ENCODE measurements around the gene GLDN.

Gene GLDN

DNA sequence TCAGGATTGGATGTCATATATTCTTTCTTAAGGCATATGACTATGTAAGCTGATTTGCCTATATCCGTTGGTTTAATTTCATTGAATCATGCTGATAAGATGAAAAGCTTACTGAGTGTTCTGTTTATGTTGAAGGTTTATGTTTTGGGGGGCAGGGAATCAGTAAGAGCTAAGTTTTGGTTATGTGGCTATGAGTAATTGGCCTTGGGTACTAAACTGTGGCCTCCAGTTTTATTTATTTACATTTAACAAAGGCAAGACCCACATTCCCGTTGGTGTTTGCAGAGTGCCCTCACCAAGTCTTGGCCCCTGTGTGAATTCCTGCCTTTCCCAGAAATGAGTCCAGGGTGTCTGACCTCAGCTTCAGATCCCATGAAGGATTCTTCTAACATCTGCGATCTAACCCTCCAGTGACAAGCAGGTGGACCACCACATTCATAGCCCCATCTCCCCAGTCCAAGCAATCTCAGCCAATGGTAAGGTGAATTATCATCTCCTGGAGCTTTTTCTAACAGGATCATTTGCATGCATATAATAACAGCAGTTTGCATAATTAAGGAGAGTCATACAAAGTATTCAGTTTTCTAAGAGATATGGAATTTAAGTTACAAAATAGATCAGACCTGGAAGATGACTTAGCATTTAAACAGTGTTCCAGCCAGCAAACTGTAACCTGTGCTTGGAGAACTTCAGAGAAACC lies 27.4 kb downstream of the GLDN start:
- Histone ChIP-seq H3K9ac (ENCODE audit: insufficient read length) (no peak overlapping the region), H3K27ac (no peak overlapping the region), H3K4me3 (no peak overlapping the region), H3K9me3 (ENCODE audit: low read depth, low read length) (no peaks in the 10 kb centered on the region), H3K36me3 (ENCODE audit: insufficient read depth, low read length) (no peaks in the 10 kb centered on the region)
- no peak for DNase-seq (ENCODE audit: low read depth, low spot score)
- TF ChIP-seq FOXP2 (optimal IDR thresholded peaks at IDR 0.05; ENCODE audit: control extremely low read depth, extremely low read length, insufficient read depth) = no peak
- TF ChIP-seq POLR2AphosphoS5 (IDR thresholded peaks at IDR 0.05; ENCODE audit: borderline replicate concordance, low read depth, low read length) = no peak
- TF ChIP-seq EZH2 (IDR thresholded peaks at IDR 0.05) = no peak

GRCh38 chr15:51369451-51369761 lies 28.0 kb downstream of the GLDN start:
- no peak overlapping the region for H3K9ac ChIP-seq (ENCODE audit: insufficient read length)
- H3K9me3 ChIP-seq (ENCODE audit: low read depth, low read length) = no peaks in the 10 kb centered on the region
- TF ChIP-seq POLR2AphosphoS5 (IDR thresholded peaks at IDR 0.05; ENCODE audit: borderline replicate concordance, low read depth, low read length) (no peak), FOXP2 (optimal IDR thresholded peaks at IDR 0.05; ENCODE audit: control extremely low read depth, extremely low read length, insufficient read depth) (no peak), EZH2 (IDR thresholded peaks at IDR 0.05) (no peak)
- DNase-seq (ENCODE audit: low read depth, low spot score) = no peak
- H3K36me3 ChIP-seq (ENCODE audit: insufficient read depth, low read length) = no peaks in the 10 kb centered on the region
- H3K27ac ChIP-seq = no peak overlapping the region
- H3K4me3 ChIP-seq = no peak overlapping the region

DNA sequence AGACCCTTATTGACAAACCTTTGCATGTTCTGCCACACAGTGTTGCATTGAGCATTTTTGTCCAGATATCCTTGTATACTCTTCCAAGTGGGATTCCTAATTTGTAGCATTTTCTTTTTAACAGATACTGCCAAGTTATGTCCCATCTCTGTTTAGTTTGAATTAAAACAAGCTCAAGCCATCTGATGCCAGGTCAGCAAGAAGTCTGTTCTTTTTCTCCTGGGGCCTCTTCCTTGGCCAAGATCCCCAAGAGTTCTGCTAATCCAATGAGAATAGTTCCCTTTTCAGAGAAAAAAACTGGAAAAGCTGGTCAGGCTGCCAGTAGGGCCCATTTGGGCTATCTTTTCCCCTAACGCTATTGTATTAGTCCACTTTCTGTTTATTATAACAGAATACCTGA lies 29.8 kb downstream of the GLDN start:
- Histone ChIP-seq H3K9me3 (ENCODE audit: low read depth, low read length) (no peaks in the 10 kb centered on the region), H3K36me3 (ENCODE audit: insufficient read depth, low read length) (no peaks in the 10 kb centered on the region), H3K4me3 (no peak overlapping the region), H3K9ac (ENCODE audit: insufficient read length) (no peak overlapping the region), H3K27ac (no peak overlapping the region)
- DNase-seq (ENCODE audit: low read depth, low spot score) = no peak
- no peak for TF ChIP-seq EZH2 (IDR thresholded peaks at IDR 0.05)
- TF ChIP-seq POLR2AphosphoS5 (IDR thresholded peaks at IDR 0.05; ENCODE audit: borderline replicate concordance, low read depth, low read length) = no peak
- TF ChIP-seq FOXP2 (optimal IDR thresholded peaks at IDR 0.05; ENCODE audit: control extremely low read depth, extremely low read length, insufficient read depth) = no peak

DNA sequence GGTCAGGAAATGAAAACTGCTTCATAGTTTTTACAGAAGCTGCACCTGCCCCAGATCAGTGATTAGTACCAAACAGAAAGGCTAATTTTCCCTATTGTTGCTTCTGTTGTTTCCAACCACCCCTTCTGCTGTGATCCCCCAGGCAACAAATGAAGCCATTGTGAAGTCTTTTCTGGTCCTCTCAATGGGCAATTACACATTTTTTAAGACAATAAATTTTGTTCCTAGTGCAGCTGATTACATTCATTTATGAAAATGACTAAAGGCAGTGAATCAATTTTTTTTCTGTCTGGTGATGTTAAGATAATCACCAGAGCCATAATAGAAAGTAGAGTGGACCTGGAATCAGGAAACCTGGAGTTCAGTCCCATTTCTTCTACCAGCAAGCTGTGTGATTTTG lies 32.7 kb downstream of the GLDN start:
- no peak for DNase-seq (ENCODE audit: low read depth, low spot score)
- Histone ChIP-seq H3K4me3 (no peak overlapping the region), H3K36me3 (ENCODE audit: insufficient read depth, low read length) (no peaks in the 10 kb centered on the region), H3K9me3 (ENCODE audit: low read depth, low read length) (no peaks in the 10 kb centered on the region), H3K27ac (no peak overlapping the region), H3K9ac (ENCODE audit: insufficient read length) (no peak overlapping the region)
- TF ChIP-seq EZH2 (IDR thresholded peaks at IDR 0.05) (no peak), FOXP2 (optimal IDR thresholded peaks at IDR 0.05; ENCODE audit: control extremely low read depth, extremely low read length, insufficient read depth) (no peak), POLR2AphosphoS5 (IDR thresholded peaks at IDR 0.05; ENCODE audit: borderline replicate concordance, low read depth, low read length) (no peak)

DNA sequence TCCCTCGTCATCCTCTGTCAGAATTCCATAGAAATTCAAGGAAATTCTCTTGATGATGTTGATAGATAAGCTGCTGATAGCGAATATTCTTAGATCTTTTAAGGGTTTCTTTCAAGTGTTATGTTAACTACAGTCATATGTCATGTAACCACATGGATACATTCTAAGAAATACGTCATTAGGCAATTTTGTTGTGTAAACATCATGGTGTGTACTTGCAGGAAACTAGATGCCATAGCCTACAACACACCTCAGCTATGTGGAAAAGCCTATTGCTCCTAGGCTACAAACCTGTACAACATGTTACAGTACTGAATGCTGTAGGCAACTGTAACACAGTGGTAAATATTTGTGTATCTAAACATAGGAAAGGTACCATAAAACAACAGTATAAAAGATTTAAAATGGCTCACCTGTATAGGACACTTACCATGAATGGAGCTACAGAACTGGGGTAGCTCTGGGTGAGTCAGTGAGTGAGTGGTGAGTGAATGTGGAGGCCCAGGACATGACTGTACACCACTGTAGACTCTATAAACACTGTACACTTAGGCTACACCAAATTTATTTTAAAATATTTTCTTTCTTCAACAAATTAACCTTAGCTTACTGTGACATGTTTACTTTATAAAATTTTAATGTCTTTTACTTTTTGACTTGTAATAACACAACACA lies 34.6 kb downstream of the GLDN start:
- DNase-seq (ENCODE audit: low read depth, low spot score) = no peak
- TF ChIP-seq EZH2 (IDR thresholded peaks at IDR 0.05) (no peak), POLR2AphosphoS5 (IDR thresholded peaks at IDR 0.05; ENCODE audit: borderline replicate concordance, low read depth, low read length) (no peak), FOXP2 (optimal IDR thresholded peaks at IDR 0.05; ENCODE audit: control extremely low read depth, extremely low read length, insufficient read depth) (no peak)
- no peak overlapping the region for H3K9ac ChIP-seq (ENCODE audit: insufficient read length)

GRCh38 chr15:51377038-51377786 lies 35.8 kb downstream of the GLDN start:
- Histone ChIP-seq H3K27ac (no peak overlapping the region), H3K4me3 (no peak overlapping the region), H3K36me3 (ENCODE audit: insufficient read depth, low read length) (no peaks in the 10 kb centered on the region), H3K9ac (ENCODE audit: insufficient read length) (no peak overlapping the region), H3K9me3 (ENCODE audit: low read depth, low read length) (no peaks in the 10 kb centered on the region)
- no peak for TF ChIP-seq FOXP2 (optimal IDR thresholded peaks at IDR 0.05; ENCODE audit: control extremely low read depth, extremely low read length, insufficient read depth)
- TF ChIP-seq POLR2AphosphoS5 (IDR thresholded peaks at IDR 0.05; ENCODE audit: borderline replicate concordance, low read depth, low read length) = no peak
- no peak for TF ChIP-seq EZH2 (IDR thresholded peaks at IDR 0.05)
- DNase-seq (ENCODE audit: low read depth, low spot score) = no peak

More for the DNA sequence above, 34.6 kb downstream of the GLDN start:
- Histone ChIP-seq H3K27ac (no peak overlapping the region), H3K9me3 (ENCODE audit: low read depth, low read length) (no peaks in the 10 kb centered on the region), H3K4me3 (no peak overlapping the region), H3K36me3 (ENCODE audit: insufficient read depth, low read length) (no peaks in the 10 kb centered on the region)

DNA sequence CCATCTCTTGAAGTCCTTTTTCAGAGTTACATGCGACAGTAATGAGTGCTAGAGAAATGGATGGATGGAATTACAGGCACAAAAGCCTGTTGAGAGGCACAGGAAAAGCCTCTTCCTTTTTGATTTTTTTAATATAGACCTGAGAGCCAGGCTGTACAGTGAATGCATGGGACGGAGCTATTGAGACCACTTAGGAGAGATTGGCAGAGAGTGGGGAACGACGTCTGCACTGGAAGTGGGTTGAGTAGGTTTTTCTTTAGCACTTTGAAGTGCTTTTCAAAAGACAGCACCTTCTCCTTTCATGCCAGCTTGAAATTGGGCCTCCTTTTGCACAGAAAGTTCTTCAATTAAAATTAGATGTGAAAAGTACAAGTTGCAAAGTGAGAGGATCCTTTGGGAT lies 37.0 kb downstream of the GLDN start:
- Histone ChIP-seq H3K9ac (ENCODE audit: insufficient read length) (no peak overlapping the region), H3K9me3 (ENCODE audit: low read depth, low read length) (no peaks in the 10 kb centered on the region), H3K4me3 (no peak overlapping the region), H3K27ac (no peak overlapping the region), H3K36me3 (ENCODE audit: insufficient read depth, low read length) (no peaks in the 10 kb centered on the region)
- TF ChIP-seq POLR2AphosphoS5 (IDR thresholded peaks at IDR 0.05; ENCODE audit: borderline replicate concordance, low read depth, low read length) (no peak), EZH2 (IDR thresholded peaks at IDR 0.05) (no peak), FOXP2 (optimal IDR thresholded peaks at IDR 0.05; ENCODE audit: control extremely low read depth, extremely low read length, insufficient read depth) (no peak)
- no peak for DNase-seq (ENCODE audit: low read depth, low spot score)

- Histone ChIP-seq H3K36me3 (ENCODE audit: insufficient read depth, low read length) (no peaks in the 10 kb centered on the region), H3K4me3 (no peak overlapping the region), H3K9me3 (ENCODE audit: low read depth, low read length) (no peaks in the 10 kb centered on the region), H3K9ac (ENCODE audit: insufficient read length) (no peak overlapping the region), H3K27ac (no peak overlapping the region)
- TF ChIP-seq POLR2AphosphoS5 (IDR thresholded peaks at IDR 0.05; ENCODE audit: borderline replicate concordance, low read depth, low read length) (no peak), FOXP2 (optimal IDR thresholded peaks at IDR 0.05; ENCODE audit: control extremely low read depth, extremely low read length, insufficient read depth) (no peak), EZH2 (IDR thresholded peaks at IDR 0.05) (no peak)
- no peak for DNase-seq (ENCODE audit: low read depth, low spot score)
These were observed 37.9 kb downstream of the GLDN start for GRCh38 chr15:51379390-51379789.
